Stomach (tissue), 4 donors: Measurements from ENCODE around the gene APBA1.

ENCODE experiments used
- CTCF ChIP-seq, 7 experiments: fragments of 450-650 bp in 4 of 7; fragments of 200-600 bp in 3 of 7; sonication (generic) in 3 of 7; IDR thresholded peaks; one replicate each; pipeline ENCODE4 v1.5.1; 2016 to 2019; ENCODE audit warnings: antibody characterized with exemption in 7 of 7, control low read depth in 2 of 7, mild to moderate bottlenecking in 1 of 7
- EP300 ChIP-seq: sonication (generic); formaldehyde crosslinking; IDR thresholded peaks from one replicate; pipeline ENCODE4 v1.6.1; 2017; ENCODE audit warnings: antibody characterized with exemption
- POLR2AphosphoS5 ChIP-seq, 3 donors: sonication (generic); formaldehyde crosslinking; IDR thresholded peaks; one replicate each; pipeline ENCODE4 v1.6.1; 2016; ENCODE audit warnings: antibody characterized with exemption in 3 of 3

- no peak for TF ChIP-seq EP300
- TF ChIP-seq CTCF (IDR thresholded peaks at IDR 0.05) = no peak
- no peak for TF ChIP-seq POLR2AphosphoS5 (IDR thresholded peaks at IDR 0.05)
Observed at GRCh38 chr9:69499407-69499806, 172.8 kb downstream of the APBA1 start.
